Frontal cortex (tissue), 4 donors: Measurements from ENCODE around the gene GRIA1. TPM values are rescaled to one million over a fixed set of nuclear protein-coding genes. Genes with fewer than 3 reads are reported as not detected.

ENCODE experiments used
- DNase-seq, 2 donors: peaks; one replicate each; pipeline ENCODE4 v3.0.0; 2012; ENCODE audit warnings: low spot score in 2 of 2
- FAIRE-seq: peaks from 2 replicates; lab custom pipeline; 2012; peaks lifted over from hg19 to GRCh38; lab: Jason Lieb, UNC
- total RNA-seq: library from RNA; depleted of rRNA; stranded (reverse); fragments of >200 nt; gene quantifications from one replicate; pipeline ENCODE4 v1.2.3, GENCODE V29; 2014
- donor health status: control.
- donor health status: control.
- donor health status: control.

GRIA1 gene
- 207 TPM for total RNA-seq

DNA sequence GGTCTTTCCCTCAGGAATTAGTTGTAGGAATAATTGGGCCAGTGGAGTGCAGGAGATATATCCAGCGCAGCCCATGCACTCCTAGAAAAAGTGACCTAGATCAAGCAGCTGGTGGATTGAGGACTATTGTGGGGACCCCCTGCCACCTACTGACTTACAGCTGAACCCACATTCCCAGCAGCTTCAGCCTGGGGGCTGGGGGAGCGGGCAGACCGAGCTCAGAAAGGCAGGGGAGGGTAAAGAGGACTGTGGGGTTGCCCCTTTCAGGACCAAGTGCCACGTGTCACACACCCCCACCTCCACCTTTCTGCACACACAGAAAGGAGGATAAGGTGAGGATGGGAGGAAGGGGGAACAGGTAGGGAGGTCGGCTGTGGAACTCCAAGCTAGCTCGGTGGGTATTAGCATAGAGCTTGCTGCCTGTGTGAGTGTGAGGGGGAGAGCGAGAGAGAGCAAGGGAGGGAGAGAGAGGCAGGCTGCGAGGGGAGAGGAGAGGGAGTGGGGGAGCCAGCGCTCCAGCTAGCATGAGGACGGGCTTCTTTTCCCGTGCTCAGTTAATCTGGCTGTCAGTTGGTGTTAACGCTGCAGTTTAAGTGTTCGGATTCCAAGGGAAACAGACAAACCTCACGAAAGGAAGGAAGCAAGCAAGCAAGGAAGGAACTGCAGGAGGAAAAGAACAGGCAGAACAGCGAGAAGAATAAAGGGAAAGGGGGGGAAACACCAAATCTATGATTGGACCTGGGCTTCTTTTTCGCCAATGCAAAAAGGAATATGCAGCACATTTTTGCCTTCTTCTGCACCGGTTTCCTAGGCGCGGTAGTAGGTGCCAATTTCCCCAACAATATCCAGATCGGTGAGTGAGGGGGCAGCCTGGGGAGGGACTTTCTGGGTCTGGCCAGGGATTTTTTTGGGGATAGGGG, at the start of gene GRIA1:
Gene GRIA1, plus strand, starts transcription at position 553 of the 920 bp plus-strand sequence.
- DNase-seq (no peak), FAIRE-seq (no peak)

- FAIRE-seq (no peak), DNase-seq (no peak)
These were observed 44.4 kb upstream of the GRIA1 start for GRCh38 chr5:153445875-153446579.

DNA sequence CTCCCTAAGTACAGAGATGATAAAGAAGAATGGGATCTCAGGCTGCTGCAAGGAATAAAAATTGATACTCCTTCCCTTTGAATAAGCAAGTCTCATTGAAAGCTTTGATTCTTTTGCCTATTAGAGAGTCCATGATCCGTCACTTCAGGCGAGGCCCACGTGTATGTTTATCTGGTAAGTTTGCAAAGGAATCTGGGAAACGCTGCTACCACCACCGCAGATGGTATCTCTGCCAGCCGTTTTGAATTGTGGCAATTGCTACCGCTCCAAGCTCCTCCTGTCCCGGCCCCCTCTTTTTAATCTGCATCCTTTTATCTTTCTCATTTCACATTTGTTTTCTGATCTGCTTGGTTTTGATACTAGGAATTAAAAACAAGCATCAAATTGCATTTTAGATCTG, 42.9 kb upstream of the GRIA1 start:
- FAIRE-seq (no peak), DNase-seq (no peak)

DNA sequence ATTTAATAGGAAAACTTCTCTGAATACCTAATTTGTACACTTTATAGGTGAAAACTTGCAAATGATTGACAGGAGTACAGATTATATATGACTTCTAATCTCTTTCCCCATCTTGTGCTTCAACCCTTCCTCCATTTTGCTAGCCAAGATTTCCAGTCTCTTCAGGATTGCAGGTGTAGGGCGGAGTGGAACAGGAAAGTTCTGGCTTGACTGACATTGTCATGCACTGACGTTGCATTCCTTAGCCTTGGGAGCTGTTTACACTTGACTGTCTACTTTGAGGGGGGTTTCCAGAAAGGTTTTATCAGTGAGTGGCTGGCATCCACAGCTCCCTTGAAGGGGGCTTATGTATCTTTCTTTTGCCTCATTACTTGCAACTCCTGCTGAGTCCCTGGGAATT, 34.1 kb upstream of the GRIA1 start:
- FAIRE-seq (no peak), DNase-seq (no peak)

DNA sequence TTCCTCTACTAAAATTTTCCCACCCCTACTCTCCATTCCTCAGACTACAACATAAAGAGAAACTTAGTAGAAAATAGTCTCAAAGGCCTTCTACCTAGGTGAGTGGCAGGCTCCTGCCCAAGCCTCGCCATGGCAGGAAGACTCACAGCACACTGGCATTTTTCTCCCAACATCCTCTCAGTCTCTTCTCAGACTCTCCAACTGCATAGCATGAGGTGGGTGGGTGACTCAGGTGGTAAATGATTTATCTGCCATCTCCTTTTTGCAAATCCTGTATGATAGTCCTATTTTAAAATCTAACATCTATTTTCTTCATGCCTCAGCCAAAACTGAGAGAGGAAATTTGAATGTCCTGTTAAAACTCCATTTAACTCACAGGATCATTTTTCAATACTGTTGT, 33.5 kb upstream of the GRIA1 start:
- FAIRE-seq (no peak), DNase-seq (no peak)

DNA sequence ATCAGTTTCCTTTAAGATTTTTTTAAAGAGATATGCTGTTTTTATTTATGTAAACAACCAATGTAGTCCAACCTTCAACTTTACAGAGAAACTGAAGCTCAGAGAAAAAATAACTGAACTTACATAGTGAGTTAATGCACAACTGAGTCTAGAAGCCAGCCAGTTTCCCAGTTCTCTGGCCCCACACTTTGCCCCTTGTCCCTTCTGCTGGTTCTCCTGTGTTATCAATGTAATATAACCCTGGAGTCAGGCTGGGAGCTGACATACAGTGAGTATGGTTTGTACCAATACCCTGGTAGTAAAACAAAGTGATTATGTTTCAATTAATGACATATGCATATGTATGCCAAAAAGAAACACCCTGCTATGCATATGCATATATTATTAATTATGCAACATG, 32.2 kb upstream of the GRIA1 start:
- FAIRE-seq, result no peak

DNA sequence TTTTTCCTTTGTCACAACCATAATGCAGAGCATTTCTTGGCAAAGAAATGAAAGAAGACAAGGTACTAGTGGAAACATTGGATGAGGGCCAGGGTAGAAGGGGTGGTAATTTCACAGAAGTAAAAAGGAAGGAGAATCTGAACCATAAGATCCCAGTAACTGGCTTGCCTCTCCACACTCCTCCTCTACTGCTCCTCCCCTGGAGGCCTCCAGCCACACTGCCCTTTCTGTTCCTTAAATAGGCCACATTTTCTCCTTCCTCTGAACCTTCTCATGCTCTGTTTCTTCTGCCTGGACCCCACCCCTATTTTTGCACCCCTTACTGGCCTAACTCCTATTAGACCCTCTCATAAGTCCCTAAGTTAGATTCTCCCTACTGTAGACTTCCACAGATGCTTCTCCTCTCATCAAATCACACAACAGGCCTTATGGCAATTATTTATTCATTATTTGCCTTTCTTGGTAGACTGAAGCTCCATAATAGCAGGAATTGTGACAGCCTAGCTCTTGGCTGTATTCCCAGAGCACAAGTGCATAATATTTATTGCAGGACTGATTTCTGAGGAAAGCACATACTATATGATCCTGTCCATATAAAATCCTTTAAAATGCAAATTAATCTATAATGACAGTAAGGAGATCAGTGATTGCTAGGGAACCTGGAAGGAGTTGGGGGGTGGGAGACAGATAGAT, 31.3 kb upstream of the GRIA1 start:
- FAIRE-seq, result no peak
- no peak for DNase-seq

More for the DNA sequence above, 32.2 kb upstream of the GRIA1 start:
- no peak for DNase-seq

GRCh38 chr5:153460421-153460820, 30.0 kb upstream of the GRIA1 start:
- no peak for FAIRE-seq

DNA sequence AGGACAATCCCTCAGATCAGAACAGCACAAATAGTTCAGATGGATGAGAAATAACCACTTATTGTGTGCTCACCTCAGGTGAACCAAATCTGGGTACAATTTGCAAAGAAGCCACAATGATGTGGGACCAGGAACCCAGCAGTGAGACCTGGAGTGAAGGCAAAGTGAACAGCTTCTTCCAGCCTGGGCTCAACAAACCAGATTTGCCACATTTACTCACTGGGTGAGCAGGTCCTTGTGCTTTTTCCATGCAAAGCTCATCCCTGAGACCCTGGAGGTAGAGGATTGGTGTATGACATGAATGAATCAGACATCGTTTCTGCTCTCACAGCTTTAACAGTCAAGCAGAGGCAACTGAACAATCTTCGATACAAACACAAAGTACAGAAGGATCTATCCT, 29.1 kb upstream of the GRIA1 start:
- no peak for FAIRE-seq

More at GRCh38 chr5:153460421-153460820, 30.0 kb upstream of the GRIA1 start:
- no peak for DNase-seq

GRCh38 chr5:153463806-153464205, 26.7 kb upstream of the GRIA1 start:
- FAIRE-seq (no peak), DNase-seq (no peak)

More for the DNA sequence above, 29.1 kb upstream of the GRIA1 start:
- DNase-seq, result no peak

DNA sequence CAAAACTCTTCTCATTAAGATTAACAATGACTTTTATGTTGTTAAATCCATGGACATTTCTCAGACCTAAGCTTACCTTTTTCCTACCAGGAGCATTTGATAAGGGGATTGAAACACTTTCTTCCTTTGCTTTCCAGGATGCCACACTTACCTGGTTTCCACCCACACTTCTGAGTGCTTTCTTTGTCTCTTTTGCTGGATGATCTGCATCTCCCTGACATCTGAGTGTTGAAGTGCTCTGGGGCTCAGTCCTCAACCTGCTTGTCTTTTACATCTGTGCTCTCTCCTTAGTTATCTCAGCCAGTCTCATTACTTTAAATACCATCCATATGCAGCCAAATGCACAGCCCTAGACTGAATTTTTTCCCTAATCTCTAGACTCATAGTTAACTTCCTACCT, 22.9 kb upstream of the GRIA1 start:
- no peak for FAIRE-seq
- DNase-seq, result no peak

DNA sequence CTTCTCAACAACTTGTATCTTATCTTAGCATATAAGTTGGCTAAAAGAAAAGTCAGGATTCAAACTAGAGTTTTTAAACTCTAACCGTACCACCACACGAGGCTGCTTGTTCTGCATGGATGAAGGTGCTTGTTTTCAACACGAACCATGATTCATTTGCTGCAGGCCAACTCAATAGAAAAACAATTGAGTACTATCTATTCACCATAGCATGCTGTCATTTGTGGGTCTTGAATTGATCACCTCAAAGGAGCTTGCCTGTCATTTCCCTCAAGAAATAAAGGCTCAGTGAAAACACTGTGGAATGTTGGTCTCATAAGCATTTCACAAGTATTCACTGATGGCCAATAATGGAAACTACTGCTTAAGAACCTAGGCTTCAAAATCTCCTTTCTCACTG, 21.0 kb upstream of the GRIA1 start:
- no peak for DNase-seq
- FAIRE-seq, result no peak

DNA sequence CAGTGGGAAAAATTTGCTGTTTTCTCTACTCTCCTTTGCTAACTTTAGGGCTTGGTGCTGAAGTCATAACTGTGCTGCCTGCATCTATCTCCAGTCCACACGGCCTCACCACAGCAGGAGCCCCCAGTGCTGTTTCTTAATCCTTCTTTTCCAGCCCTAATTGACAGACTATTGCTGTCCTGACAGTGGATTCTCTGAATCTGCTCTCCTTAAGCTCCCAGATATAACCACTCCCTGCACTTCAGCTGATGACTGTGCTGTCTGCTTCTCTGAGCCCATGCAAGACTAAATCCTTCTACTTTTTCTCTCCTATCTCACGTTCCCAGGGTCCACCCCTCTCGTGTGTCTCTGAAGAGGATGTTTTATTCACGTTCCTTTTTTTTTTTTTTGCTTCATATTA, 19.7 kb upstream of the GRIA1 start:
- FAIRE-seq, result no peak
- DNase-seq, result no peak

- FAIRE-seq (no peak), DNase-seq (no peak)
These were observed 13.7 kb upstream of the GRIA1 start for GRCh38 chr5:153476767-153477166.

- no peak for FAIRE-seq
These were observed 10.1 kb upstream of the GRIA1 start for GRCh38 chr5:153480401-153480800.

GRCh38 chr5:153483482-153483881, 7.0 kb upstream of the GRIA1 start:
- FAIRE-seq, result no peak
- no peak for DNase-seq

More at GRCh38 chr5:153480401-153480800, 10.1 kb upstream of the GRIA1 start:
- no peak for DNase-seq

- FAIRE-seq, result no peak
- no peak for DNase-seq
These were observed 4.8 kb upstream of the GRIA1 start for GRCh38 chr5:153485641-153486040.

GRCh38 chr5:153486771-153487170, 3.7 kb upstream of the GRIA1 start:
- FAIRE-seq (no peak), DNase-seq (no peak)

GRCh38 chr5:153489611-153490010, 859 bp upstream of the GRIA1 start:
- DNase-seq (no peak), FAIRE-seq (no peak)

DNA sequence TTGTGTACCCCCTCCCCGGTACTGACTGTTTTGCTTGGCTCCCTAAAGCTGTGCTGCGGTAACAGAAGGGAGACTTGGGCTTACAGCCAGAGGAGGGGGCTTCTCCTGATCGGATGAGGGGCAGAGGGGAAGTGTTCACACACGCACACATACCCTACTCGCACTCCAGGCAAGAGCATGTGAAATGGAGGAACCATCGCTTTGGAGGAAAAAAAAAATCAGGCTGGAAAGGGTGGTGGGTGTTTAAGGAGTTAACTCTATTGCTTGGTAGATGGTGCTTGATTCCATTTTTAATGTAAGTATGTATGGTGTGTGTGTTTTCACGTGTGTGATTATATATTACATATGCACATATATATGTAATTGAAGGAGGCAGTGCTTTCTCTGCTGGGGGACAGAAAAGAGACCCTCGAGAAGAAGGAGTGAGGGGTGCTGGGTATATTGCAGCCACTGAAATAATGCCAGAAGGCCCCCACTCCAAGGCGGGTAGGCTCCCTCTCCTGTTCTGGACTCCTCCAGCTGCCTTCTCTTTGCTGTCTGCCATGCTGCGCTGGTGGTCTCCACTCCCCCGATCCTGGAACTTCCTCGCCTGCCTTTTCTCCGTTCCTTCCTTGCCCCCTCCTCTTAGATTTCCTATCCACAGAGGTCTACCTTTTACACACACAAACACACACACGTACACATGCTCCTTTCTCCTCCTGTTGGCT, 721 bp downstream of the GRIA1 start:
- DNase-seq (no peak), FAIRE-seq (no peak)
